ENCODE results near the gene ACP6. TPM values are rescaled to one million over a fixed set of nuclear protein-coding genes. Genes with fewer than 3 reads are reported as not detected.

ACP6 gene
- total RNA-seq, 1 donor: 6.0 TPM

DNA sequence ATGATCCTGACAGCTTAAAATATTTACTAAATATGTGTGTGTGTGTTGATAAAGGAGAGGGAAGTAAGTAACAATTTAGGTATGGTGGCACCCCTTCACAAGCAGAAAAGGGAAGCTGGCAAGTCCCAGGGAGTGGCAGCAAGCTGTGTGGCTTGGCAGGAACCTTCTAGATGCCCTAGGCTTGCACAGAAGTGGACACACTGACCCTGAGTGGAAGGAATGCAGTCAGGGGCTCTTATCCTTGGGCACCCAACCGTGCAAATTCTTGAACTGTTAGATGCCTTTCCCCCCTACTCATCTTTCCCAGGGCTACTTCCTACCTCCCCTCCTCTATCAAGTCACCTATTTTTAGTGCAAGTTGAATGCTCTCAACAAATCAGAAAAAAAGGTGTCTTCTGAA is 18.9 kb downstream of the ACP6 start:
- no peak overlapping the region for H3K4me3 ChIP-seq (ENCODE audit: low read depth, low read length)
- no peak for TF ChIP-seq CTCF (IDR thresholded peaks at IDR 0.05; ENCODE audit: insufficient read depth, low read depth, low read length)
- DNase-seq (ENCODE audit: low read depth): no peak

DNA sequence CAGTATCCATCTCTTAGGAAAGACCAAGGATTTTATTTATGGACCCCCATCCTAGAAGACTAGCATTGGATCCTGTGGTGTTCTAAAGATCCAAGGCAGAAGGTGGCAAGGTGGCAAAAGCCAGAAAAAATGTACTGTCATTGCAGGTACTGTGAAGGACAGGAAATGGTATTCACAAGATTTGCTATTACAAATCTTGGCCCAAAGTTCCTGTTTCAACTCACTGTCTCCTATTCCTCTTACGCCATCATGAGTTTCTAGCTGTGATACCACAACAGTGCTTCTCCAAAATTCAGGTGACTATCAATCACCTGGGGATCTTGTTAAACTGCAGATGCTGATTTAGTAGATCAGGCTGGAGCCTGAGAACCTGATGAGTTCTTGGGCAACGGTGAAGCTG is 21.4 kb downstream of the ACP6 start:
- no peak for TF ChIP-seq CTCF (IDR thresholded peaks at IDR 0.05; ENCODE audit: insufficient read depth, low read depth, low read length)
- DNase-seq (ENCODE audit: low read depth): no peak

DNA sequence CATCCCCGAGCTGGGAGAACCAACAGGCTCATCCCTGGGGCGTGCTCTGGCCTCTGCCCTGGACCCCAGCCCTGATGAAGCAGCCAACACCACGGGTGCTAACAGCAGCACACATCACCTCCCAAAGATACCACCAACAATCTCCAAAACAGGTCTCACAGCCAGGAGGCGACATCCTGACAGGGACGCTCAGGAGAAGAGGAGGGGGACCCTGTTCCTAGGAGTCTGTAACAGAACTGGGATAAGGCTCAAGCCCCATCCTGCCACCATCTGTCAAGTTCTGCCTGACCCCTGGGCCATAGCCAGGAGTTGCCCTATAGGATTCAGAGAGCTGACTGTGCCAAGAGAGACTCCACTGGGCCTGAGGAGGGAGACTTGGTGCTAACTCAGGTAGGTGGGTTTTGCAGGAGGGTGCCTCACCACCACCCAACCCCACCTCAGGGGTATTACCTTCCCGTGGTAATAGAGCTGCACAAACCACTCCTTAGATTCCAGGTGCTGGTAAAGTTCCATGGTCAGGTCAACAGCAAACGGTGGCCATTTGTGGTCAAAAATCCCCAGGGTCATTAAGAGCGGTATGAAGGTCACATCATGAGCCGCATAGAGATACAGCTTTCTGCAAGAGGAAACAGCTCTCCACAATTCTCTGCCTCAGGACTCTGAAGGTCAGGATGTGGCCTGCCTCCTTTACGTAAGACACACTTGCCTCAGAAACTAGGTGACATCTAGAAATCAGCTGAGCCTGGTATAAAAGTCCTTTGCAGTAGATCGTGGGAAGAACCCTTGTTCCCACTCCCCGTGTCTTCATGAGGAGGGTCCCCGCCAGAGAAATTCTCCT is 22.3 kb downstream of the ACP6 start:
- DNase-seq (ENCODE audit: low read depth): no peak

More for the DNA sequence above, 21.4 kb downstream of the ACP6 start:
- H3K4me3 ChIP-seq (ENCODE audit: low read depth, low read length): no peak overlapping the region

DNA sequence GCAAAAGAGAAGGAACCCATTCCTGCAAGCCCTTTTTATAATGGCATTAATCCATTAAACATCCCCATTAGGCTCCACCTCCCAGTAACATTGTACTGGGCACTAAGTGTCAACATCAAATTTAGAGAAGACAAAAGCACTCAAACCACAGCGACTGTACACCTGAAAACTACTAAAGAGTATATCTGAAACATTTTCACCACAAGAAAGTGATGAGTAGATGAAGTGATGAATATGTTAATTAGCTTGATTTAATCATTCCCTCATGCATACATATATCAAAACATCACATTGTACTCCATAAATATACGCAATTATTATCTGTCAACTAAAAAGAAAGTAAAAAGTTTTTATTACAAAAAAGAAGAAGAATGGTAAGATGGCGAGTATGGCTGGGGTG is 26.4 kb downstream of the ACP6 start:
- no peak overlapping the region for H3K4me3 ChIP-seq (ENCODE audit: low read depth, low read length)
- no peak for TF ChIP-seq CTCF (IDR thresholded peaks at IDR 0.05; ENCODE audit: insufficient read depth, low read depth, low read length)
- no peak for DNase-seq (ENCODE audit: low read depth)

More for the DNA sequence above, 22.3 kb downstream of the ACP6 start:
- no peak overlapping the region for H3K4me3 ChIP-seq (ENCODE audit: low read depth, low read length)
- no peak for TF ChIP-seq CTCF (IDR thresholded peaks at IDR 0.05; ENCODE audit: insufficient read depth, low read depth, low read length)

GRCh38 chr1:147641695-147642592 is 28.4 kb downstream of the ACP6 start:
- H3K4me3 ChIP-seq (ENCODE audit: low read depth, low read length): no peak overlapping the region

DNA sequence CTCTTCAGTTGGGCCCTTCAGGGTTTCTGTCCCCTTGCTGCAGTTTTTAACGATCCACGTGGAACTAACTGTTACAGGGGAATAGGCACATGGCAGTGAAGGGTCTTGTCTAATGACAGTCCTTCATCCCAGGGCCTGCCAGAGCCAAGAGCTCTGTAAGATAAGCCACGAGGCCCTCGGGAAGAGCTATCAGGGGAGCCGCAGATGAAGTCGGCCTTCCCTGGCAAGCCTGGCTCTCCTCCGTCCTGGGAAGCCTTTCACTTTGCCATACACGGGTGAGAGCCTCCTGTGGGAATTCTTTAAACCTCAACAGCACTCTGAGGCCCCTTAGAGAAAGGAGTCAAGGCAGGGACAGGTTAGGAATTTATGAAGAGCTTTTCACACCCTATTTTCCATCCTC is 29.0 kb downstream of the ACP6 start:
- no peak for TF ChIP-seq CTCF (IDR thresholded peaks at IDR 0.05; ENCODE audit: insufficient read depth, low read depth, low read length)
- no peak for DNase-seq (ENCODE audit: low read depth)
- H3K4me3 ChIP-seq (ENCODE audit: low read depth, low read length): no peak overlapping the region

More at GRCh38 chr1:147641695-147642592, 28.4 kb downstream of the ACP6 start:
- peak; percentile 53 for DNase-seq (ENCODE audit: low read depth)
- TF ChIP-seq CTCF (IDR thresholded peaks at IDR 0.05; ENCODE audit: insufficient read depth, low read depth, low read length): peak; percentile 95

All from fibroblast of villous mesenchyme (primary cell).